ENCODE measurements around the gene ZNF330.
"Not testable (repeated sequence)": the region's sequence is repeated elsewhere in the genome, so short reads cannot be mapped to it uniquely, and the experiment has no call there.

The ZNF330 gene

DNA sequence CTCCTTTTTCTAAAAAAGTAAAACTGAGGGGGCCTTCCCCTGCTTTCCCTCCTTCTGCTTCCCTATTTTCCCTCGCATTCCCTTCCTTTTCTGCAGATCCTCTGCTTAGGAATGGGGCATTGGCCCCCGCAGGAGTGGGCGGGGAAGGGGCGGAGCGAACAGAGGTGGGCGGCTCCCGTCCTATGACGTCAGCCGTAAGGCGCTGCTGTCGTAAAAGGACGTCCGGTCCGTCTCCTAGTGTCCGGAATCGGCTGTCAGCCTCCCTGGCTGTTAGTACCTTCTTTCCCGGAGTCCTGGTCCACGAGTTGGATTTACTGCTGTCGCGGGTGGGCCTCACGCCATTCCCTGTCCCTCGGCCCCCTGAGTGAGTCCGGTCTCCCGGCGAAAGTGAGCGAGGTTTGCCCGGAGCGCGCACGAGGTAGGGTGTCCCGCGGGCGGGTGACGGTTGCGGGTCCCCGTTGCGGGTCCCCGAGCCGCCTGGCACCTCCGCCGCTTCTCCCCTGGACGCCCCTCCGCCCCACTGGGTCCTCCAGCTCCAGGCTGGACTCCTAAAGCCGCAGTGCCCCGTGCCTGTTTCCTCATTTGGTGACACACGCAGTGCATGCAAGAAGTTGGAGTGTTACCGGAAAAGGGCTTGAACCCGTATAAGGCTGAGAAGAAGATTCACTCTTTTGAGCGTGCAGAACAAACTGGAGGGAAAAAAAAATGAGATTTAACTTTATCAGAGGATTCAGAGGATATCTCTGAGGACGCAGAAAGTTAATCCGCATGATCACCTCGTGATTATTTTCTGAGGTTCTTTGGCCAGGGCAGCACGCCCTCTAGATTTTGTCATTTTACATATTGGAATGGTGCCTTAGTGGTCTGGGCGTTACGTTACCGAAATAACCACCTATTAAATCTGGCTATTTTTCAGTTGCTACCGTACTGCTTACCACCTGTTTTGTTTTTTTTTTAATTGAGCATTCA, at the start of gene ZNF330:
Gene ZNF330, plus strand, starts transcription at position 205 of the 969 bp plus-strand sequence. CDS start 1,477 bp downstream, outside the sequence.
- DNase-seq (ENCODE audit: low read depth): peak; percentile 80

DNA sequence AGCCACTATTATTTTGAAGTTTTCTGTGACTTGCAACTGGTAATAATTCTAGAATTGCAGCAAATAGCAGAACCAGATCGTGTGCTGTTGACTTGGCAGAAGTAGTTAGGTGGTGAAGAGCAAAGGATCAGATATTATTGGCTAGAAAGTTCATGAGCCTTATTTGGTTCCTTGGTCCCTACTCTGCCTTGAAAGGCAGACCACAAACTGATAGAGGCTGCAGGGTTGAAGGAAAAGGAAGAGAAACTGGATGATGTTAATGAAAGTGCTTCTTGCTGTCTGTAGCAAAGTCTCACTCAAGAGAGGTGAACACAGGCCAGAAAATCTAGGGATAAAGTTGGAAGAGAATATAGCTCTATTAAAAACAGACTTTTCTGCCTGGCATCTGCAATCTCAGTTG, 46.2 kb upstream of the ZNF330 start:
- no peak for DNase-seq (ENCODE audit: low read depth)

DNA sequence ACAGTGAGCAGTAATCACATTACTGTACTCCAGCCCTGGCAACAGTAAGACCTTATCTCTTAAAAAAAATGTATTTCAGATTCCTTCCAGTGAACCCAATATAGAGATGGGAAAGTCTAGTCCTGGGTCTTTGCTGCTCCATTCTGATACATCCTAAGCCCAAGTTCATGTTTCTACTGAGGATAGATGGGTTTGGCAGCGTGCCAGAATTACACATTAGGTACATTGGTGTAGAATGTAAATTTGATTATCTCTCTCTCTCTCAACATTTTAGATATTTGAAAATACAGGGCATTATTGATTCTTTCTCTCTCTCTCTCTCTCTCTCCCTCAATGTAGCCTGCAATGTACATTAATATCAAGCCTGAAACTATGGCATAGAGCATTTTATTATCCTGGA, 43.5 kb upstream of the ZNF330 start:
- no peak for DNase-seq (ENCODE audit: low read depth)

DNA sequence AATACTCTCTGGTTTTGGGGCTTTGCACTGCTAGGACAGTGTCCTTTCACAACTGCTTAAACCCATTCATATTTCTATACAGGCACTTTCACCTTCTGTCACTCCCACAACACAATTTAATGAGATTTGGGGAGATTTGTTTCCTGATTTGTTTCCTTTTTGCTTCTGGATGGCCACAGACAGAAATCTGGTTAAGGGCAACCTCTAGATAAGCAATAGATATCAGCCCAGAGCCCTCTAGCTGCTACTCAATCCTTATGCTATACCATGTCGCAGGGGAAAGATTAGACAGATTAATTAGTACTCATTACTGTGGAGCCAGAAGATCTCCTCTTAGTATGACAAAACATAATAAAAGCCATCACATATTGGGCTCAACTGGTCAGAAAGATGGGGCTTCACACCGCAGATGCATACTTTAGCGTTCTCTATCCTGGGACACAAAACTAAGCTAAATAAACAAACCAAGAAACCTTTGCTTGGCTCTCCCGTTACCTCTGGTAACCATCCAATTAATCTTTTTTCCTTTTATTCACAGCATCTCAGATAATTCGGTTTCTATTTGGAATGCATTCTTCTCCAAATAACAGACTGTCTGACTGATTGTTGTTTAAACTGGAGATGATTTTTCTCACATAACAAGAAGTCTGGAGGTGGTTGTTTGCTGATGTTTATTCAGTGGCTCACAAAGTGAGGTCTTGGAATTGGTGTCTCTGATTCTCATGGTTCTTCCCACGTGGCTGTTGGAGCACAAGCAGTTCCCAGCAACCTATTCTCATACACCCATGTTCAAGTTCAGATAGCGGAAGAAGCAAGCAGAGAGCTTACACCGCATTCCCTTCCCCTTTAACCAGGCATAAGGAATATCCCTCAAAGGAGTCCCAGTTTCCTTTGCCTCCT, 41.0 kb upstream of the ZNF330 start:
- DNase-seq (ENCODE audit: low read depth): no peak

DNA sequence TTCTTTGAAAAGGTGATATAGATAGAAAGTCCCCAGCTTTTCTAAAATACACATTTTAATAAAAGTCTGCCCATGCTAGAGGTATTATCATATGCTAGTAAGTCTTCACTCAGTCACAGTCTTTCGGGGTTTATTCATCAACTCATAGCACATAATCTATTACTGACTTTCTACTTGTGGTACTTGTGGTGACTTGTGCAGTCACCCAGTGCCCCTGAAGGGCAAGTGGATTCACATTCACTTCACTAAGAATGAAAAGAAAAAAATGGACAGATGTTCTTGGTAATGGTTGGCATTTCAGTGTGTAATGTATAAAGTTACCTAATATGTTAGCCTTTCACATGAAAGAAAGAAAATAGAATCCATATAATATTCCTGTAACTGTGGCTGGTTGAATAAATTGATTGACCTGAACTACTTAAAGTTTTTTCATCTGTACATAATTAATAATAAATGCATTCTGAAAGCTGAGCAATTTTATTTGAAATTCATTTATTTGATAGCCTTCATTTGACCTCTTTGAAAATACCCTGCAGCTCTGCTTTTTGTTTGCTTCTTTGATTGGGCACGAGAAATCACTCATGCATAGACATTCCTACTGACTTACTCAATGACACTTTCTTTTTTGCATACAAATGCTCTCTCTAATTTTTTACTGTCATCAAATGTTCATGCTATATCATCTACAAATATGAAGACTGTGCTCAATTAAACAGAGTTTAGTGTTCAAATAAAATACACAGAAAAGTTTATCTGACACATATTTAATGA, 39.5 kb upstream of the ZNF330 start:
- DNase-seq (ENCODE audit: low read depth): no peak

DNA sequence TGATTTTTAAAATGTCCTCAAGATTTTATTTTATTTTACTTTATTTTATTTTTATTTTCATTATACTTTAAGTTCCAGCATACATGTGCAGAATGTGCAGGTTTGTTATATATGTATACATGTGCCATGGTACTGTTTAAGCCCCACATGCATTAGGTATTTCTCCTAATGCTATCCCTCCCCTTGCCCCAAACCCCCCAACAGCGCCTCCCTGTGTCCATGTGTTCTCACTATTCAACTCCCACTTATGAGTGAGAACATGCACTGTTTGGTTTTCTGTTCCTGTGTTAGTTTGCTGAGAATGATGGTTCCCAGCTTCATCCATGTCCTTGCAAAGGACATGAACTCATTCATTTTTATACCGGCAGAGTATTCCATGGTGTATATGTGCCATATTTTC, 37.2 kb upstream of the ZNF330 start:
- not testable (repeated sequence) for DNase-seq (ENCODE audit: low read depth)

DNA sequence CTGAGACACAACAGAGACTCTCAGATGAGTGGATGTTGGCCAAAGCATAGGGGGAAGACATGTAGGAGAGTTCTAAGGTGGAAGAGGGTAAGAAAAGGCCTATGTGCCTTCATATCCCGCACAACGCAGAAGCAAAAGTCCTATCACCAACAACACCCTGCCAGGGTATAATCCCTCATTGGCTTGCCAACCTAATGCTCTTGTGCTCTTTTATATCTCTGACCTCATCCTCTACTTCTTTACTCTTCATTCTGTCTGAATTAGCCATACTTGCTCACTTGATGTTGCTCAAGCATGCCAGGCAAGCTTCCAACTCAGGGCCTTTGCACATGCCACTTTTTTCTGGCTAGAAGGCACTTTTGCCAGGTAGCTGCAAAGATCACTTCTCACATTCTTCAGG, 28.1 kb upstream of the ZNF330 start:
- no peak for DNase-seq (ENCODE audit: low read depth)

DNA sequence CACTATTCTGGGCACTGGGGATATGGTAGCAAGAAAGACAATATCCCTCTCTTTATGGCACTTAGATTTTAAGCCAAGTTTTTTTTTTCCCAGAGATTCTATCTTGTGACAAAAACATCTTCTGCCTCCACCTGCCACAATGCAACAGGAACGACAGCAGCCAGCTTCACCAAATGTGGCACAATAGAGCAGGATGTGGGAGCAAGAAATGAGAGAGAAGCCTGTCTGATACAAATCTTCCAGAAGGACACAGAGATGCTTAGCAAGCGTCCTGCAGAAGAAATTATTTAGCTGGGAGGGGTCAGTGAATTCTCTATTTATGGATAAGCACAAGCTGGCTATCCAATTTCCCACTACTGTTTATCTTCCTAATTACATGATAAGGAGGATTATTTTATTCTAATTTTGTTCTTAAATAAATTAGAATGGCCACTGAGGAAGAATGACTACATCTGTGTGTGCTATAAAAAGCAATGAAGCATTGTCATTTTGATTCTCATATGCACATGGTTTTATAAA, 27.1 kb upstream of the ZNF330 start:
- DNase-seq (ENCODE audit: low read depth): no peak

DNA sequence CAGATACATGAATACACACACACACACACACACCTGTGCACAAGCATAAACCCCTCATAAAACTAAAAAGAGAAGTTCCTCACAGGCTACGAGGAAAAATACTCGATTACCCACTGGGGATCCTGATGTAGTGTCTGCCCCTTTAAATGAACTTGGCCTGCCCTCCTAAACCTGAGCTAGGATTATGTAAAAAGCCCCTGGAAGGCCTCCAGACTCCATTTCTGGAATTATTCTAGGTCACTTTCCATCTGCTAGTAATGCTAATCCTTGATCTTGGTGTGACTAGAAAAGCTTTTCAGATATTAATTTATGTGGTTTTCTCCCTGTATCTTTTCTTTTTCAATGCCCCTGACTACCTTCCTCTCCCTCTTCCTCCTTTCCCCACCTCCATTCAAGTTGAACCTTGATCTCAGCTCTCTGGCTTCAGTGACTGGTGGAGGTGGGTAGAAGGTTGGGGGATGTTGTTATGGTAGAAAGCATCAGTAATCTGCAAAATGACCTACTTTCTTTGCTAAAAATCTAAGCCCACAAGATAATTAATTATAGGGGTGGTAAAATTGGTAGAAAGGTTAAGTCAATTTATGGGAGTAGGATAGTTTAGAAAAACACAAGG, 25.5 kb upstream of the ZNF330 start:
- no peak for DNase-seq (ENCODE audit: low read depth)

DNA sequence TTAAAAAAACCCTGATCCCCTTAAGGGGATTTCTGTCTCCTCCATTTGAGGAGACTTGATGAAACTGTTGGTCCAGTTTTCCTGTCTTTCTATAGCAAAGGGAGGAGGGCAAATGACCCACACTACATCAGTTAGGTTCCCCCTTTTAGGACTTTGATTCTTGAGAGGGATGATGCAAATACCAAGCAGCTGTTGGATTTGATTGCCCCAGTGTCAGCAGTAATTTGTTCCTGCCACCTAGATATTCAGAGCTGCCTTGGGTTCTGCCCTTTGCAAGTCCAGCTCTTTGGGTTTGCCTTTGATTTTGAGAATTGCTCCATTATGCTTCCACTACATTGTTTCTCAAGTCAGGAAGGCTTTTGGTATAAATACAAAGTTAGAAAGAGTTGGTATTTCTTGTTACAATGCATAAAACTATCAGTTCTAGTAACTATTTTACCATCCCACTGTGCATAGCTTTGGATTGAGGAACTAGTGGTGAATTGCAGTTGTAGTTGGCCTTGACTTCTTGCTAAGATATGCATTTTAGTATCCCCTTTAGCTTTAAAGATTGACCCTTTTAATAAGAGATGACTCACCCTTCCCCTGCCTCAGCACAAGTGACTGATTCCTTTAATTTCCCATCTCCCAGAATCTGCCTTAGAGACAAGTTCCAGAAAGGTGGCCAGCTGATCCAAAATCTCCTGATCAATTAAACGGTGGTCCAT, 24.3 kb upstream of the ZNF330 start:
- DNase-seq (ENCODE audit: low read depth): no peak

DNA sequence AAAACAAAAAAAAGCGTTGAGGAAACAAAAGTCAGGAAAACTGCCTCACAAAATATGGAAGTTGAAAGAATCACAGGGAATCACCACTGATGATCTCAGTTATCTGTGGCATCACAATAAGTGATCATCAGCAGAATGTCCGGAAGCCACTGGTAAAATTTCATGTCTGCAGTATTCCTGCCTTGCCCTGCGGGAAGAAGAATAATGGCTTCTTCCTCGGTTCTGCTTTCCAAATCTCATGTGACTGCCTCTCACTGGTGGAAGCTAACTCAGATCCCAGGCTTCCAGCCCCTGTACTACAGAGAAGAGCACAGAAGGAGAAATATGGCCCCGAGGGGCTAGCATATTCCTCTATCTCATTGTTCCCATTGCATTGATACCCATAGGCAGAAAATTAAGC, 12.7 kb upstream of the ZNF330 start:
- DNase-seq (ENCODE audit: low read depth): no peak

DNA sequence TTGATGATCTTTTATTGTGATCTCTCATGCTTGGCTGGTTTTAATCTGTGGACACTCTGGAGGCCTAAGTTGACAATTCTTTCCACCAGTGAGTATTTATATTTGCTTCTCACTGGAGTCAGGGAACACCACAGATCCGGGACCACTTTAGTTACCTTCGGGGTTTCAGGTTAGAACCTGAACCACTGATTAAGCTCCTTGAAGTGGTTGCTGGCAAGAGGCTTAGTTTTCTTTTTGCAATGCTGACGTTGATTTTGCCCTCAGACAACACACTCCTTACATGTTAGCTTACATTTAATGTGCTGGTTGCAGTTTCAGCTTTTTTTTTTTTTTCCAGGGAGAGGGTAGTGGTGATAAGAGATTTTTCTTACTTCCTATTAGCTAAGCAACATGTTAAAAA, 10.5 kb upstream of the ZNF330 start:
- no peak for DNase-seq (ENCODE audit: low read depth)

DNA sequence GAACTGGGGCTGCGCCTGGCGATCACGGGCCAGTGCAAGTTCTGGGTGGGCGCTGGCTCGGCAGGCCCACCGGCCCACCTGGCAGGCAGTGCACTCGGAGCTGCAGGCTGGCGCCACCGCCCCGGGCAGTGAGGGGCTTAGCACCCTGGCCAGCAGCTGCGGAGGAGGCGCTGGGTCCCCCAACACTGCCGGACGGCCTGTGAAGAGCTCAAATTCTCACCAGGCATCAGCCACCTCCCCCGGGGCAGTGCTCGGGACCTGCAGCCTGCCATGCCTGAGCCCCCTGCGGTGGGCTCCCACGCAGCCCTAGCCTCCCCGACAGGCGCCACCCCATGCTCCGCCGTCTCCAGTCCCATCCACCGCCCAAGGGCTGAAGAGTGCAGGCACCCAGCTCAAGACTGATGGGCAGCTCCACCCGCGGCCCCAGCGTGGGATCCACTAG, 7.1 kb upstream of the ZNF330 start:
- no peak for DNase-seq (ENCODE audit: low read depth)

DNA sequence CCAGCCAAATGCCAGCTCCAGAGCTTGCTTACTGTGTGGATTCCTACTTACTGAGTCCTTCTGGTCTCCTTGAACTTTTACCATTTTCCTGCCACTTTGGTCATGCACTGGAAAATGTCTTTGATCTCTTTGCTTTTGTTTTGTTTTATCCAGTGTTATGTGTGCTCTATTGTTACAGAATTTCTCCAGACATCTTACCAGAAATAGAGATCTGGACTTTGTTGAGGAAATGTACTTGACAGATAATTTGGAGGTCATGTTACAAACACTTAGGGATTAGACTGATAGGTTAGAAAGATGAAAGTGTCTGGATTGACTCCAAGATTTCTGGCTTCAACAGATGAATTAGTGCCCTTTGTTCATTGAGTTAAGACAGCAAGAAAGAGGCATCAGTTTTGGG, 5.7 kb upstream of the ZNF330 start:
- DNase-seq (ENCODE audit: low read depth): no peak

DNA sequence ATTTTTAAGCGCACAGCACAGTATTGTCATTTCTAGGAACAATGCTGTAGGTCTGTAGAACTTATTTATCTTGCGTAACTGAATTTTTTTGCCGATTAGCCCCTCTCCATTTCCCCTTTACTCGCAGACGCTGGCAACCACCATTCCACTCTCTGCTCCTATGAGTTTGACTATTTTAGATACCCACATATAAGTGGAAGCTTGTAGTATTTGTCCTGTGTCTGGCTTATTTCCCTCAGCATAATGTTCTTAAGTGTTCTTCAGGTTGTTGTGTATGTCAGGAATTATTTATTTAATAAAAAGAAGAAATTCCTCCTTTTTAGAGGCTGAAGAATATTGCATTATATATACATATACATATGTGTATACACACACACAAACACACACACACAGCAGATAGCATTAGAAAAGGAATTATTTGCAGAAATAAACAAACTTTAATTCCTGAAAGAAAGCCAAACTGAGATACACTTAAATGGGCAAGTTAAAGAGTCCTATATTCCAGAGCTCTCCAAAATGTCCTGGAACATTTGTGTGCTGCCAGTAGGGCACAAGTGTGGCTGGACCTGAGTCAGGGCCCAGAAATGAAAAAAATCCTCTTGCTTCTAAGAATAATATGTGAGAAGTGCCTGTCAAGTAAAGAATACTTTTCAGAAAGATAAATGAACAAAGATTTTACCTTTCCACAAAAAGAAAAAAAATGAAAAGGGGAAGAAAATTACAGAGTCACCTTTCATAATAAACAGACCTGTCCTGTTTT, 4.5 kb upstream of the ZNF330 start:
- no peak for DNase-seq (ENCODE audit: low read depth)

DNA sequence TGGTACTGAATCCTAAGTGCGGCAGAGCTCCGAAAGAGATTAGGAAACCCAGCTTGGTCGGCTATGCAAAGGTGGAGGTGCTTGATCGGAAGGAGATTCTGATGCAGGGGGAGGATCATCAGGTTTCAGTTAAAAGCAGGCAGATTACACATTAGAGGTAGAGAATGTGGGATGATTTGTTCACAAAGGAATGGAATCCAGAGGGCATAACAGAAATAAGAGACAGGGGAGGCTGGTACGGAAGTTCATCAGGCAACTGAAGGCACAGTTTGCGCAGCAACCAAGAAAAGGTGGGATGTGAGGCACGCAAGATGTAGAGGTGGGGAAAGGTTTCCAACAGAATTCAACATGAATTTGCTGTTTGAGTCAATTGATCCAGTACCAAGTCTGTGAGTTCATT, 424 bp upstream of the ZNF330 start:
- no peak for DNase-seq (ENCODE audit: low read depth)

DNA sequence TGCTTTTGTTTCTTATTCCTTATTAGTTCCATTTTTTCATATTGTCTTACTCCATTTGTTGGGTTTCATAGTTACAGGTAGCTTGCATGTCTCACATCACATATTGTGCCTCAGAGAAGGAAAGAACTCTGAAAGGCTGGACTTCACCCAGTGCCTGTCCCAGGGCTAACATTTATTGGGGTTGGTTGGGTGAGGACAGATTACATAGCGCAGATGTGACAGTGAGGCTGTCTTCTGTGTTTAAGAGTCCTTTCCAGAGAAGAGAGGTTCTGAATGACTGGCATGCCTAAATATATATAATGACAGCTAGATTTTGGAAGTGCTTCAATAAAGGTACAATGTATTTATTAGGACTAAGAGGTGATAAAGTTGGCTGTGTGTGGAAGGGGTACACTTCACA, 2.7 kb downstream of the ZNF330 start:
- DNase-seq (ENCODE audit: low read depth): no peak

DNA sequence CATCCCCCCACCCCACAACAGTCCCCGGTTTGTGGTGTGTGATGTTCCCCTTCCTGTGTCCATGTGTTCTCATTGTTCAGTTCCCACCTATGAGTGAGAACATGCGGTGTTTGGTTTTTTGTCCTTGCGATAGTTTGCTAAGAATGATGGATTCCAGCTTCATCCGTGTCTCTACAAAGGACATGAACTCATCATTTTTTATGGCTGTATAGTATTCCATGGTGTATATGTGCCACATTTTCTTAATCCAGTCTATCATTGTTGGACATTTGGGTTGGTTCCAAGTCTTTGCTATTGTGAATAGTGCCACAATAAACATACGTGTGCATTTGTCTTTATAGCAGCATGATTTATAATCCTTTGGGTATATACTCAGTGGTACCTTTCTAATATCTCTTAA, 6.6 kb downstream of the ZNF330 start:
- DNase-seq (ENCODE audit: low read depth): not testable (repeated sequence)

DNA sequence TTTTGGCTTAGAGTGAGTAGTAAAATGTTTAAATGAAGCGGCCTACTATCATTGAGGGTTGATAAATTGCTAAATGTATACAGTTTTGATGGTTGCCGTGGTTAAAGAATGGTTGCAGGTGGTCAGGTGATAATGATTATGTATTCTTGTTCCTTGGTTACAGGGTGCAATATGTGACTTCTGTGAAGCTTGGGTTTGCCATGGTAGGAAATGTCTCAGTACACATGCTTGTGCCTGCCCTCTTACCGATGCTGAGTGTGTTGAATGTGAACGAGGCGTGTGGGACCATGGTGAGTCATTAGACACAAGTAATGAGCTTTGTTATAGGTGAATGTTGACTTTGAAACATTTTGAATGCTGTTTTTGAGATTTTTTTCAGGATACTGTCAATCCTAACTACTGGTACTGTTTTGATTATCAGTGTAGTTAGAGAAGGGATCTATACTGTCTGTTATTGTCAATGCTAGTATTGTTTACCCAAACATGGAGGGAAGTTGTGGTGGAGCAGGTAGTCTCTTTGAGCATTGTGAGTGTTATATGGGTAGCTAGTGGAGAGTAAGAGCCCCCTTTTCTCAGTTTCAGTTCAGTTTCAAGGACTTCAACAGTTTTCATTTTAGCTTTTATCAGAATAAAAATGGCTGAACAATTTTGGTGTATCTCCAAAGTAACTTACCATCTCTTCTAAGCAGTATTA, 8.9 kb downstream of the ZNF330 start:
- no peak for DNase-seq (ENCODE audit: low read depth)
